Activated T-helper 2 cell treated with anti-CD3 and anti-CD28 coated beads, Interferon-gamma antibody, Interleukin-2, Interleukin-4, amounts not matched to agents 10 μg/mL and 5 μg/mL and 100 μg/mL, durations not matched to agents 14 hours and 24 hours and 36 hours (primary cell): ENCODE data around the gene SHQ1. TPM values are rescaled to one million over a fixed set of nuclear protein-coding genes. Genes with fewer than 3 reads are reported as not detected.

ENCODE experiments used
- DNase-seq: peaks from one replicate; pipeline ENCODE4 v3.0.0; 2021; ENCODE audit warnings: low spot score
- H3K27ac Mint-ChIP-seq: one replicate; pipeline ENCODE4 v1.8.0; 2021; ENCODE audit warnings: mixed read lengths
- H3K27me3 Mint-ChIP-seq: one replicate; pipeline ENCODE4 v1.8.0; 2021; ENCODE audit warnings: low read depth, mixed read lengths
- H3K36me3 Mint-ChIP-seq: one replicate; pipeline ENCODE4 v1.8.0; 2021; ENCODE audit warnings: low read depth, mixed read lengths
- H3K4me1 Mint-ChIP-seq: one replicate; pipeline ENCODE4 v1.8.0; 2021; ENCODE audit warnings: low read depth, mixed read lengths
- H3K4me3 Mint-ChIP-seq: one replicate; pipeline ENCODE4 v1.8.0; 2021; ENCODE audit warnings: low read depth, mild to moderate bottlenecking, moderate library complexity, mixed read lengths
- H3K9me3 Mint-ChIP-seq: one replicate; pipeline ENCODE4 v1.8.0; 2021; ENCODE audit warnings: mixed read lengths
- intact Hi-C: fragments of 100-400 bp; cut with micrococcal nuclease; formaldehyde crosslinking; loops from one replicate; pipeline ENCODE4 v1.15.1; 2023
- total RNA-seq: library from RNA; stranded (reverse); gene quantifications from 2 replicates; pipeline ENCODE4 v1.2.3, GENCODE V29; 2022

SHQ1 gene
- total RNA-seq, 1 donor from 2014 or later, result 29.0 TPM

- Mint-ChIP-seq H3K27me3 (no peaks in the 10 kb centered on the region), H3K4me3 (no peak overlapping the region), H3K36me3 (peaks cover 6% of the 10 kb centered on the region), H3K9me3 (no peaks in the 10 kb centered on the region), H3K4me1 (no peaks in the 10 kb centered on the region), H3K27ac (no peak overlapping the region)
- intact Hi-C loops, result no loop called here
- DNase-seq, result no peak
Measured at GRCh38 chr3:72784226-72784625, 64.0 kb downstream of the SHQ1 start.

GRCh38 chr3:72782521-72782920, 65.7 kb downstream of the SHQ1 start:
- no peaks in the 10 kb centered on the region for H3K9me3 Mint-ChIP-seq
- no peak overlapping the region for H3K4me3 Mint-ChIP-seq
- peaks cover 6% of the 10 kb centered on the region for H3K36me3 Mint-ChIP-seq
- no peaks in the 10 kb centered on the region for H3K27me3 Mint-ChIP-seq
- intact Hi-C loops, result no loop called here
- no peaks in the 10 kb centered on the region for H3K4me1 Mint-ChIP-seq
- no peak for DNase-seq
- H3K27ac Mint-ChIP-seq, result no peak overlapping the region

DNA sequence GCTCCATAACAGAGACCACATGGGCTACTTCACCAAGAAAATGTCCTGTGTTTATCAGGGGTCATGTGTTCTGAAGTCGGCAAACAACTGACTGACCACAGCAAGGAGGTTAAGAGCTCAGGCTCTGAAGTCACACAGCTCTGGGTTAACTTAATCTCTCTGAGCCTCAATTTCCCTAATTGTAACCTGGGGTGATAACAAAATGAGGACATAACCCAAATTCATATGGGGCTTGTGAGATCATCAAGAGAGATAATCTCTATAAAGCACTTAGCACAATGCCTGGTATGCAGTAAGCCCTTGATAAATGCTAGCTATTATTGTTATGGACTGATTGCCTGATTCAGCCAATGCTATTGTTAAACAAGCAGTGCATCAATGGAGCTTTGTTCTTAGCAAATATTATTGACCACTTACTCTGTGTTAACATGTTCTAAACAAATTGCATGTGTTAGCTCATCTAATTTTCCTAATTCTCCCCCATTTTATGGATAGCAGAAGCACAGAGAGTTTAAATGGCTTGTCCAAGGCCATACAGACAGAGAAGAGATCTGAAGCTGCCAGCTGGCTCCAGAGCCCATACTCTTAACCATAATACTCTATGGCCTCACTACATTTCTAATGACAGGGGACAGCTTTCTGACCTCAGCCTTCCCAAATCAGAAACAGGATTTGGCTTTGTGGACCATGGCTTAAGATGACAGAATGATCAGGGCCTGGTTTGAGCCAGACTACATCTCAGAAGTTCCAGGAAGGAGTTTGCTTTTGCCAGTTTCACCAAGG, 78.3 kb downstream of the SHQ1 start:
- Mint-ChIP-seq H3K4me1 (peaks cover 7% of the 10 kb centered on the region), H3K27me3 (no peaks in the 10 kb centered on the region), H3K9me3 (no peaks in the 10 kb centered on the region), H3K4me3 (no peak overlapping the region), H3K36me3 (peaks cover 16% of the 10 kb centered on the region), H3K27ac (no peak overlapping the region)
- DNase-seq, result no peak
- intact Hi-C loops, result no loop called here

DNA sequence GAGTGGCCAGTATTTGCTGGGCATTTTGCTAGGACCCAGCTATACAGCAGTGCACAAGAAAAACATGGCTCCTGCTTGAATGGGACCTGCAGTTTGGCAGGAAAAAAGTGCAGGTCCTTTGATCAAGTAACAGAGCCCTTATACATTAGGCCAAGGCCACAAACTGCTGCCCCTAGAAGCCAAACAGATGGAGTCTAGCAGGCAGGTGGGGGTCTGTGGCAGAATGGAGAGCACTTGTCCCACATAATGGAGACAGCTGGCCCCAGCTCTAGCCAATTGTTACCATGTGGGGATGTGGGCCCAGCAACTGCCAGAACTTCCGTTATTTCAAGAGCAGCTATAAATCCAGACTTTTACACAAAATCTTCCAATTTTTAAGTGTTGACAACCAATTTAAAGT, 79.3 kb downstream of the SHQ1 start:
- Mint-ChIP-seq H3K27ac (no peak overlapping the region), H3K9me3 (no peaks in the 10 kb centered on the region), H3K36me3 (peaks cover 21% of the 10 kb centered on the region), H3K4me1 (peaks cover 7% of the 10 kb centered on the region), H3K4me3 (no peak overlapping the region), H3K27me3 (no peaks in the 10 kb centered on the region)
- intact Hi-C loops, result no loop called here
- no peak for DNase-seq

DNA sequence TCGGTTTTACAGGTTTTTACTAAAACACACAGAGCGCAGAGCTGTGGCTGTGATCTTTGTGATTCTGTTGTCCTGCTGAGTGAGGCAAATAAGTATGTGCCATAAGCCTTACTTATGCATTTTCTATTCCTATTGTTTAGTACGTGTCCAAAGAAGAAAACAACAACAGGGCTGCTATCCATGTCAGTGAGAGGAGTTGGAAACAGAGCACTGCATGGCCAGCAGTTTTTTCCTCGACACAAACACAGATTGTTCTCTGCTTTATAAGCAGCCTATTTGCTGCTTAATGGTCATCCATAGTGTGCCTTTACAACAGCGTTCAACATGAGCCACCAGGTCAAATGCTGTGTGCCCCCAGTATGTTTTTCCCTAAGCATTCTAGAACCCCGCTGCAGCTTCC, 79.8 kb downstream of the SHQ1 start:
- Mint-ChIP-seq H3K9me3 (no peaks in the 10 kb centered on the region), H3K4me3 (no peak overlapping the region), H3K27me3 (no peaks in the 10 kb centered on the region), H3K36me3 (peaks cover 21% of the 10 kb centered on the region), H3K27ac (no peak overlapping the region), H3K4me1 (peaks cover 7% of the 10 kb centered on the region)
- intact Hi-C loops, result no loop called here
- DNase-seq, result no peak

DNA sequence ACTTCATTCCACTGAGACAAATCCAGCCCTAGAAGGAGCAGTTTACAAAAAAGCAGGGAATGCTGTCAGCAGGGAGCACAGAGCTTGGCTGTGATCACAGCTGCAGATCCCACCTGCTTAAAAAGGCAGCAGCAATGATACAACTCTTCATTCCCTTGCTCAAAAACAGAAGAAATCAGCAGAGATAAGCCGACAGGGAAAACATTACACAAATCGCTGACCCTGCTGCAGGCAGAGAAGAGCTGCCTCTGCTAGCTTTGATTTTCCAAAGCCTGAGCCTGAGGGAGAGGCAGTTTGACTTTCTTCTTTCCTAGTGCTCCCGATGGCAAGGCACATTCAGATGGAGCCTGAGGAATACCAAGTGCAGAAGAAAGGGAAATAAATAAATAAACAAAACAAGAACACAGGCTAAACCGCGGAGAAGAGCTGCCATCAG, 80.2 kb downstream of the SHQ1 start:
- H3K9me3 Mint-ChIP-seq, result no peaks in the 10 kb centered on the region
- intact Hi-C loops, result no loop called here
- no peak overlapping the region for H3K27ac Mint-ChIP-seq
- peaks cover 24% of the 10 kb centered on the region for H3K36me3 Mint-ChIP-seq
- H3K4me3 Mint-ChIP-seq, result no peak overlapping the region
- no peaks in the 10 kb centered on the region for H3K27me3 Mint-ChIP-seq
- peaks cover 7% of the 10 kb centered on the region for H3K4me1 Mint-ChIP-seq
- no peak for DNase-seq

GRCh38 chr3:72766866-72767265, 81.4 kb downstream of the SHQ1 start:
- DNase-seq, result no peak
- Mint-ChIP-seq H3K4me3 (no peak overlapping the region), H3K9me3 (no peaks in the 10 kb centered on the region), H3K36me3 (peaks cover 27% of the 10 kb centered on the region), H3K4me1 (peaks cover 7% of the 10 kb centered on the region), H3K27ac (no peak overlapping the region), H3K27me3 (no peaks in the 10 kb centered on the region)
- intact Hi-C loops, result no loop called here

DNA sequence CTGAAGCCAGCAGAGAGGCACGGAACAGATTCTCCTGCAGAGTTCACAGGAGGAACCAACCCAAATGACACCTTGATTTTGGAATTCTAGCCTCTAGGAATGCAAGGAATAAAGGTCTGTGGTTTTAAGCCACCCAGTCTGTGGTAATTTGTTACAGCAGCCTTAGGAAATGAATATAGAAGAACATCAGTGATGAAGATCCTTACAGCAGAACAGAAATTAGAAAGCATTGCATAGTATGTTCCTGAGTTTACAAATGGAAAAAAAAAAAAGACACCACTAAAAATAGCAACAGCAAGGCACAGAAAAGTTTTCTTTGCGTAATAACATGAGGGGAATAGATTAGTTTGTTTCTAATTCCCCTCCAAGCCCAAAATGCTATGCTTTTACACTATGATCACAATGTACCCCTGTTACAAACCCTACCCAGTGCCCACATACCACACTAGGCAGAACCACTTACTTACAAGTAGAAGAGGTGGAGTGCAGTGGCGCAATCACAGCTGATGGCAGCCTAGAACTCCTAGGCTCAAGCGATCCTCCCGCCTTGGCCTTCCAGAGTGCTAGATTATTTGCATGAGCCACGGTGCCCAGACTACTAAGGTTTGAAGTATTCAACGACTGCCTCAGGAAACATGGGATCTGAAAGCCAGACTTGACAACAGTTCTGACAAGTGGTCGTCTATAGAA, 84.3 kb downstream of the SHQ1 start:
- Mint-ChIP-seq H3K27ac (no peak overlapping the region), H3K9me3 (no peaks in the 10 kb centered on the region), H3K4me3 (no peak overlapping the region), H3K36me3 (peaks cover 32% of the 10 kb centered on the region), H3K27me3 (no peaks in the 10 kb centered on the region), H3K4me1 (peaks cover 13% of the 10 kb centered on the region)
- intact Hi-C loops, result no loop called here
- DNase-seq, result no peak

GRCh38 chr3:72761410-72761809, 86.8 kb downstream of the SHQ1 start:
- H3K9me3 Mint-ChIP-seq, result no peaks in the 10 kb centered on the region
- H3K4me3 Mint-ChIP-seq, result no peak overlapping the region
- intact Hi-C loops, result no loop called here
- peaks cover 24% of the 10 kb centered on the region for H3K4me1 Mint-ChIP-seq
- H3K27ac Mint-ChIP-seq, result no peak overlapping the region
- no peaks in the 10 kb centered on the region for H3K27me3 Mint-ChIP-seq
- peaks cover 33% of the 10 kb centered on the region for H3K36me3 Mint-ChIP-seq
- DNase-seq, result no peak

DNA sequence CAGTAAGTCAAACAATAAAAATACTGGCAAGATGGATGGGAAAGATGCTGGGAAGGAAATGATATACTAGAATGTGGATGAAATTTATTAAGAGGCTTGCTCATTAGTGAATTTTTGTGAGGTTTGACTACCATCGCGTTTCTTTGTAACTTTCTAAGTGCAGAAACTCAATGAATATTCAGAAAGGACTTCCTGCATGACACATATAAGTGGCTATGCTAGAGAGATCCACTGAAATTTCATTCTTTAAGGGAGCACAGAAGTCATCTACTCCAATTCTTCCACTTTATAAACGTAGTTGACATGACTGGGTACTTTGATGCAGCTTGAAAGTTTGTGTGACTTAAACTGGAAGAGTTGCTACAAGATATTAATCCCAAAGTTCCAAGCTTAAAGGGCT, 88.0 kb downstream of the SHQ1 start:
- DNase-seq, result no peak
- Mint-ChIP-seq H3K4me3 (no peak overlapping the region), H3K36me3 (peaks cover 28% of the 10 kb centered on the region), H3K27ac (no peak overlapping the region), H3K27me3 (no peaks in the 10 kb centered on the region), H3K9me3 (no peaks in the 10 kb centered on the region), H3K4me1 (peaks cover 26% of the 10 kb centered on the region)
- intact Hi-C loops, result no loop called here

GRCh38 chr3:72756900-72757299, 91.3 kb downstream of the SHQ1 start:
- Mint-ChIP-seq H3K36me3 (peaks cover 34% of the 10 kb centered on the region), H3K27ac (peak overlapping the region; percentile 45), H3K4me1 (peaks cover 34% of the 10 kb centered on the region), H3K27me3 (no peaks in the 10 kb centered on the region), H3K9me3 (no peaks in the 10 kb centered on the region), H3K4me3 (no peak overlapping the region)
- intact Hi-C loops, result loop anchor here (2.0 to 10.0 kb wide), 6 partner anchors 35 to 330 kb away; no protein-coding TSS in a partner anchor
- DNase-seq, result peak; percentile 53

GRCh38 chr3:72754582-72754981, 93.7 kb downstream of the SHQ1 start:
- H3K27ac Mint-ChIP-seq, result no peak overlapping the region
- no peaks in the 10 kb centered on the region for H3K9me3 Mint-ChIP-seq
- DNase-seq, result no peak
- no peaks in the 10 kb centered on the region for H3K27me3 Mint-ChIP-seq
- H3K4me1 Mint-ChIP-seq, result peaks cover 33% of the 10 kb centered on the region
- peaks cover 30% of the 10 kb centered on the region for H3K36me3 Mint-ChIP-seq
- intact Hi-C loops, result loop anchor here (10.0 kb wide), 1 partner anchor 270 kb away; no protein-coding TSS in a partner anchor
- no peak overlapping the region for H3K4me3 Mint-ChIP-seq

DNA sequence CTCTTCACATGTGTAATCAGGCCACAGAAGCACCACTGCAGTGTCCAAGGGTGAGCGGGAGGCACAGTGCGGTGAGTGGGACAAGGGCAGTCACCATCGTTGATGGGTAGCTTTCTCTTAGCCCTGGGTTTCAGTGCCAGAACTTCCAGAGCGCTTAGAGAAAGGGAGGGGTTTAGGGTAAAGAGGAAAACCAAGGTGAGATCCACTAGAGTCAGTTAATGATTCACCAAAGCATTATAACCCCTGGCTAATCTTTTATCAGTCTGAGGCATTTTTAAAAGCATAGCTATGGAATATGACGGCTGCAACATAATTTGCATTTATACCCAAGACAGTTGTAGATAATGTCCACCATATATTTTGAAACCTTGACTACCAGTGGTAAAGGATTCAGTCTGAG, 94.8 kb downstream of the SHQ1 start:
- intact Hi-C loops, result loop anchor here (10.0 kb wide), 1 partner anchor 269 kb away; no protein-coding TSS in a partner anchor
- Mint-ChIP-seq H3K4me1 (peaks cover 42% of the 10 kb centered on the region), H3K27me3 (no peaks in the 10 kb centered on the region), H3K4me3 (no peak overlapping the region), H3K36me3 (peaks cover 36% of the 10 kb centered on the region), H3K9me3 (no peaks in the 10 kb centered on the region), H3K27ac (no peak overlapping the region)
- no peak for DNase-seq
